Stimulated activated naive CD8-positive, alpha-beta T cell treated with anti-CD3 and anti-CD28 coated beads, Interleukin-15, amount 100 ng/mL, for 72 hours (primary cell): ENCODE measurements around the gene MSLN.

ENCODE experiments used
- ATAC-seq: fragments of 150-1000 bp; cut with Tn5 transposase; 2 replicates; pipeline ENCODE4 v1.10.0; 2021; ENCODE audit warnings: mild to moderate bottlenecking, moderate library complexity
- DNase-seq, 2 donors: peaks; one replicate each; pipeline ENCODE4 v3.0.0; 2021 to 2022
- H3K27ac Mint-ChIP-seq, 2 donors: one replicate each; pipeline ENCODE4 v1.8.0; 2022; ENCODE audit warnings: mild to moderate bottlenecking in 2 of 2, mixed read lengths in 2 of 2, moderate library complexity in 2 of 2
- H3K27me3 Mint-ChIP-seq: one replicate; pipeline ENCODE4 v1.8.0; 2022; ENCODE audit warnings: mixed read lengths
- H3K4me1 Mint-ChIP-seq: one replicate; pipeline ENCODE4 v1.8.0; 2022; ENCODE audit warnings: mild to moderate bottlenecking, mixed read lengths
- H3K4me3 Mint-ChIP-seq, 2 donors: one replicate each; pipeline ENCODE4 v1.8.0; 2022; ENCODE audit warnings: mild to moderate bottlenecking in 2 of 2, mixed read lengths in 2 of 2, moderate library complexity in 1 of 2
- H3K9me3 Mint-ChIP-seq, 2 donors: one replicate each; pipeline ENCODE4 v1.8.0; 2022; ENCODE audit warnings: mixed read lengths in 2 of 2

Gene MSLN

GRCh38 chr16:759110-759910 lies 1.2 kb upstream of the MSLN start:
- Mint-ChIP-seq H3K4me1 (peaks cover 6% of the 10 kb centered on the region), H3K27ac (no peak overlapping the region), H3K4me3 (no peak overlapping the region), H3K9me3 (no peaks in the 10 kb centered on the region), H3K27me3 (peaks cover 20% of the 10 kb centered on the region)
- no peak for ATAC-seq
- no peak for DNase-seq

- Mint-ChIP-seq H3K9me3 (no peaks in the 10 kb centered on the region), H3K4me1 (peaks cover 6% of the 10 kb centered on the region), H3K4me3 (no peak overlapping the region), H3K27me3 (peaks cover 20% of the 10 kb centered on the region), H3K27ac (no peak overlapping the region)
- DNase-seq = no peak
- no peak for ATAC-seq
Observed at GRCh38 chr16:760065-760464, 469 bp upstream of the MSLN start.

DNA sequence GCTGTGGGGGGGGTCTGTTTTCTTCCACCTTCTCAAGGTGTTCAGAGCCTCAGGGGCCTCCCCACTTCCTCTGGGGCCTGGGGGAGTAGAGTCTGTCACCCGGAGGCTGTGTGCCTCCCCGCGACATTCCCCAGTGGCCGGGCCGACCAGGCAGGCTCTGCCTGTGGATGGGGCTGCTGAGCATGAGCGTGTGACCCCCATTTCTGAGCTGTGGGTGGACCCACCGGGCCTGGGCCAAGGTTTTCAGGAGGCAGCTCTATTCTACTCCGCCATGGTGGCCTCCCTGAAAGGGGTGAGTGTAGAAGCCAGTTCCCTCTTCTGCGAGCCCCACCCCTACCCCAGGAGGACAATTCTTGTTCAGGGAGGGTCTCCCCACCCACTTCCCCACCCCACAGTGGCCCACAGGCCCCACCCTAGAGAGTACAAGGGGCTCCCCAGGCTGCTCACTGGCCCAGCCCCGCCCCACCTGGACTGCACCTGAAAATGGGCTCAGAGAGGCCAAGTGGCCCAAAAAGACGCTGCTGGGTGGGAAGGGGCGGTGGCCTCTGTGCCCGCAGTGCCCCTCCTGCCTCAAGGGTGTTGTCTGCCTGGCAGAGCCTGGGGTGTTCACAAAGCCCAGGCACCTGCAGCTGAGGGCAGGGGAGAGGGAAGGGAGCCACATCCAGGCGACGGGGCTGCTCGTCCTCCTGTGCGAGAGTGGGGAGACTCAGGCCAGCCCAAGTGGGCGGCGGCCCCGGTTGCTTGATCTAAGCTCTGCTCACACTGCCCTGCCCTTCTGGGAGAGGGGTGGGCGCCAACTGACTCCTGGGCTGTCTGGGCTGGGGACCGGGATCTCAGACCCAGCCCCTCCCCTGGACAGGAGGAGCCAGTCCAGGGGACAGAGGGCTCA lies 1.3 kb downstream of the MSLN start:
- Mint-ChIP-seq H3K9me3 (no peaks in the 10 kb centered on the region), H3K4me3 (no peak overlapping the region), H3K4me1 (peaks cover 6% of the 10 kb centered on the region), H3K27ac (no peak overlapping the region), H3K27me3 (peaks cover 13% of the 10 kb centered on the region)
- DNase-seq (no peak), ATAC-seq (no peak)

- Mint-ChIP-seq H3K27me3 (peaks cover 4% of the 10 kb centered on the region), H3K27ac (no peak overlapping the region), H3K4me3 (no peak overlapping the region), H3K4me1 (peaks cover 1% of the 10 kb centered on the region), H3K9me3 (no peaks in the 10 kb centered on the region)
- DNase-seq (no peak), ATAC-seq (no peak)
Observed at GRCh38 chr16:762595-763268, 2.2 kb downstream of the MSLN start.

GRCh38 chr16:763369-764183 lies 3.0 kb downstream of the MSLN start:
- Mint-ChIP-seq H3K9me3 (no peaks in the 10 kb centered on the region), H3K27me3 (no peaks in the 10 kb centered on the region), H3K4me3 (no peak overlapping the region), H3K4me1 (no peaks in the 10 kb centered on the region), H3K27ac (no peak overlapping the region)
- no peak for ATAC-seq
- no peak for DNase-seq

- ATAC-seq (no peak), DNase-seq (no peak)
- no peaks in the 10 kb centered on the region for H3K27me3 Mint-ChIP-seq
- H3K4me3 Mint-ChIP-seq = no peak overlapping the region
- no peak overlapping the region for H3K27ac Mint-ChIP-seq
- no peaks in the 10 kb centered on the region for H3K9me3 Mint-ChIP-seq
- H3K4me1 Mint-ChIP-seq = no peaks in the 10 kb centered on the region
Observed at GRCh38 chr16:764184-764750, 3.7 kb downstream of the MSLN start.

DNA sequence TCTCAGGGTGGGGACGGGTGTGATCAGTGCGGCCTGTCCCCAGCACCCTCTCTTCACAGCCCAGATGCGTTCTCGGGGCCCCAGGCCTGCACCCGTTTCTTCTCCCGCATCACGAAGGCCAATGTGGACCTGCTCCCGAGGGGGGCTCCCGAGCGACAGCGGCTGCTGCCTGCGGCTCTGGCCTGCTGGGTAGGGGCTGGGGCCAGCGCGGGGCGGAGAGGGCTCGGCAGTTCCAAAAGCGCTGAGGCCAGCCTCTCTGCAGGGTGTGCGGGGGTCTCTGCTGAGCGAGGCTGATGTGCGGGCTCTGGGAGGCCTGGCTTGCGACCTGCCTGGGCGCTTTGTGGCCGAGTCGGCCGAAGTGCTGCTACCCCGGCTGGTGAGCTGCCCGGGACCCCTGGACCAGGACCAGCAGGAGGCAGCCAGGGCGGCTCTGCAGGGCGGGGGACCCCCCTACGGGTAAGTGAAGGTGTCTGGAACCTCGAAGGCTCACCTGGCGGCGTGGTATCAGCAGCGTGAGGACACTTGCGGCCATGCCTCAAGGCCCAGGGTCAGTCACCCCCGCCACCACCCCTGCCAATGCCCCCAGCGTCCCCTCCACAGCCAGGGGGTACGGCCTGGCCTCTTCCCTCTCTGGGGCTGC lies 4.4 kb downstream of the MSLN start:
- no peak for DNase-seq
- Mint-ChIP-seq H3K4me3 (no peak overlapping the region), H3K27ac (no peak overlapping the region), H3K27me3 (no peaks in the 10 kb centered on the region), H3K9me3 (no peaks in the 10 kb centered on the region), H3K4me1 (no peaks in the 10 kb centered on the region)
- no peak for ATAC-seq

DNA sequence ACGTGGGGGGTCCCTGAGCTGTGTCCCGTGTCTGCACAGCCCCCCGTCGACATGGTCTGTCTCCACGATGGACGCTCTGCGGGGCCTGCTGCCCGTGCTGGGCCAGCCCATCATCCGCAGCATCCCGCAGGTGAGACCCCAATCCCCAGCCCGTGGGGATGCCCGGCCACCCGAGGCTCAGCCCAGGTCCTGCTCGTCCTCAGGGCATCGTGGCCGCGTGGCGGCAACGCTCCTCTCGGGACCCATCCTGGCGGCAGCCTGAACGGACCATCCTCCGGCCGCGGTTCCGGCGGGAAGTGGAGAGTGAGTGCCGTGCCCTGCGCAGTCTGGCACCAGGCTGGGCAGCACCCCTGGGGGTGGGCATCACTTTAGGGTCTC lies 4.9 kb downstream of the MSLN start:
- Mint-ChIP-seq H3K4me3 (no peak overlapping the region), H3K4me1 (no peaks in the 10 kb centered on the region), H3K27me3 (no peaks in the 10 kb centered on the region), H3K27ac (no peak overlapping the region), H3K9me3 (no peaks in the 10 kb centered on the region)
- DNase-seq (no peak), ATAC-seq (no peak)

GRCh38 chr16:766008-766819 lies 5.7 kb downstream of the MSLN start:
- H3K9me3 Mint-ChIP-seq = no peaks in the 10 kb centered on the region
- DNase-seq = no peak
- no peak overlapping the region for H3K27ac Mint-ChIP-seq
- no peak for ATAC-seq
- H3K4me3 Mint-ChIP-seq = no peak overlapping the region
- H3K27me3 Mint-ChIP-seq = no peaks in the 10 kb centered on the region
- no peaks in the 10 kb centered on the region for H3K4me1 Mint-ChIP-seq

DNA sequence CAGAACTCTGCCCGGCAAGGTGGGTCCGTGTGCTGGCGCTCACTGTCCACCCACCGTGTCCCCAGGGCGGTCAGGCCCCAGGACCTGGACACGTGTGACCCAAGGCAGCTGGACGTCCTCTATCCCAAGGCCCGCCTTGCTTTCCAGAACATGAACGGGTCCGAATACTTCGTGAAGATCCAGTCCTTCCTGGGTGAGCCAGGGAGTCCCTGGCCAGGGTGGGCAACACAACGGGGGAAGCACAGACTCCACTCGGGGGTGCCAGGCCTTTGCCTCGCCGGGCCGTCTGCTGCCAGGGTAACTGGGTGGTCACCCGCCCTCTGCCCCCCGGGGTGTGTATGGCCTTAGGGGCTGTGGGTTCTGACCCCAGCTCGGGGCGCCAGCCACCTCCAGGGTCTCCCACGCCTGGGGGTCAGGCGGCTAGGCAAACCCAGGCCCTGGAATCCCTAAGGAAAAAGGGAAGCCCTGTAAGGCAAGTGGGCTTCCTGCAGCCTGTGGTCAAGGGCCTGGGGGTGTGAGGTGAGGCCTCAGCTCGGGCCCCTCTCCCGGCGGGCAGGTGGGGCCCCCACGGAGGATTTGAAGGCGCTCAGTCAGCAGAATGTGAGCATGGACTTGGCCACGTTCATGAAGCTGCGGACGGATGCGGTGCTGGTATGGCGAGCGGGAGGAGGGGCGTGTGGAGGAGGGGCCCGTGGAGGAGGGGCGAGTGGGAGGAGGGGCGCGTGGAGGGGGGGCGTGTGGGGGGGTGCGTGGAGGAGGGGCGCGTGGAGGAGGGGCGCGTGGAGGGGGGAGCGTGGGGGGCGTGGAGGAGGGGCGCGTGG lies 6.5 kb downstream of the MSLN start:
- Mint-ChIP-seq H3K27me3 (no peaks in the 10 kb centered on the region), H3K4me3 (no peak overlapping the region), H3K4me1 (no peaks in the 10 kb centered on the region), H3K9me3 (no peaks in the 10 kb centered on the region), H3K27ac (no peak overlapping the region)
- DNase-seq (no peak), ATAC-seq (no peak)

DNA sequence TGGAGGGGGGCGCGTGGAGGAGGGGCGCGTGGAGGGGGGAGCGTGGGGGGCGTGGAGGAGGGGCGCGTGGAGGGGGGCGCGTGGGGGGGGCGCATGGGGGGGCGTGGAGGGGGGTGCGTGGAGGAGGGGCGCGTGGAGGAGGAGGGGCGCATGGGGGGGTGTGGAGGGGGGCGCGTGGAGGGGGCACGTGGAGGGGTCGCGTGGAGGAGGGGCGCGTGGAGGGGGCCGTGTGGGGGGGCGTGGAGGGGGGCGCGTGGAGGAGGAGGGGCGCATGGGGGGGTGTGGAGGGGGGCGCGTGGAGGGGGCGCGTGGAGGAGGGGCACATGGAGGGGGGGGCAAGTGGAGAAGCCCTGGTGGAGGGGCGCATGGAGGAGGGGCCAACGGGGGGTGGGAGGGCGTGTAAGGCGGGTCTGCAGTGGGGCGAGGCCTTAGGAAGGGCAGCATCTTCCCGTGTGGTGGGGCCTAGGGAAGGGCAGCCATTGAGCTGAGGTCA lies 7.3 kb downstream of the MSLN start:
- ATAC-seq (no peak), DNase-seq (no peak)
- no peaks in the 10 kb centered on the region for H3K4me1 Mint-ChIP-seq
- no peak overlapping the region for H3K27ac Mint-ChIP-seq
- H3K27me3 Mint-ChIP-seq = no peaks in the 10 kb centered on the region
- H3K4me3 Mint-ChIP-seq = no peak overlapping the region
- H3K9me3 Mint-ChIP-seq = no peaks in the 10 kb centered on the region

GRCh38 chr16:768428-768827 lies 7.9 kb downstream of the MSLN start:
- H3K9me3 Mint-ChIP-seq = no peaks in the 10 kb centered on the region
- ATAC-seq = peak; percentile 24
- no peaks in the 10 kb centered on the region for H3K4me1 Mint-ChIP-seq
- no peak overlapping the region for H3K27ac Mint-ChIP-seq
- DNase-seq = no peak
- H3K4me3 Mint-ChIP-seq = no peak overlapping the region
- H3K27me3 Mint-ChIP-seq = no peaks in the 10 kb centered on the region

GRCh38 chr16:769184-769784 lies 8.8 kb downstream of the MSLN start:
- peak; percentile 41 for ATAC-seq
- Mint-ChIP-seq H3K4me1 (no peaks in the 10 kb centered on the region), H3K27ac (no peak overlapping the region), H3K4me3 (no peak overlapping the region), H3K9me3 (no peaks in the 10 kb centered on the region), H3K27me3 (no peaks in the 10 kb centered on the region)
- DNase-seq = no peak
